ENCODE measurements around the gene NKAIN2. TPM values are rescaled to one million over a fixed set of nuclear protein-coding genes. Genes with fewer than 3 reads are reported as not detected.

NKAIN2 gene
- total RNA-seq, 1 experiment from 2014 or later: not detected

DNA sequence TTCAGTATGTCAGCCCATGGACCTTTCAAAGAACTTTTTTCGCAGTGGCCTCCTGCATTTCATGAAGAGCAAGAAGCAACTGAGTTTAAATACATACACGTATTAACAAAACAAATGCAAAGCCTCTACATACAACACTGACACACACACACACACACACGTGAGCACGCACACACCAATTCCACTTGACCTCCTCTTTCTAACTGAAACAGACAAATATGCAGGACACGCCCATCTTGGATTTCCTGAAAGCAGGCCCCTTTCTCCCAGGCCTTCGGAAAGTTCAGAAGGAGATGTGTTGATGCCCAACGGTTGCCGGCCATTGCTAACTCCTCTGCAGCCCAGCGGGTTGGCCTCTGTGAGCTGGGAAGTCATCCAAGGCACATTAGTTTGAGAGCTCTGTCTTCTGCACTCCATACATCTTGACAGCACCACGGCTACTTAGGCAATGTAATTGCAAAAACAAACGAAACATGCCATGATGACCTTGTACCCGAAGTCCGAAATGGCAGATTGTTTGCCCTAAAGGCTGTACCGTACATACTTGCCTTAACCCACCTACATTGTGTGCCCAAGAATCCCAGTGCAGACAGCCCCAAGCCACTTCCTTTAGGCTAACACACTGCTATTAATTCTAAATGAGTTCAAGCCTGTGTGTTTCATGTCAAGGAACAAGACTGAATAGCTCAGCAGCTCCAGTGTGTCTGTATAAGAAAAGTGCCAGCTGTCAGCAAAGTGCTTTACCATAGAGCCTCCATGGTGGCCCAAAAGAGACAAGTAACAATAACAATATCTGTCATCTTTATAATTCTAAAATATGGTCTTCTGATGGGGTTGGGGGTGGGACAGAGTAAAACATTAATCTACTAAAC lies 1019.8 kb downstream of the NKAIN2 start:
- H3K27ac ChIP-seq (ENCODE audit: low read depth, low read length): no peak overlapping the region
- ChIA-PET RAD21 (ENCODE audit: low non-redundant PET in 1 of 2, low total read pairs in 2 of 2, uncharacterized antibody in 2 of 2, unreplicated experiment in 2 of 2) (no interaction called here), CTCF (no interaction called here), POLR2A (no interaction called here)
- DNase-seq (ENCODE audit: low read depth, low spot score) (no peak), ATAC-seq (no peak)
- no peaks in the 10 kb centered on the region for H3K79me2 ChIP-seq (ENCODE audit: insufficient read depth, low read length)
- H3K9ac ChIP-seq (ENCODE audit: low read length): no peak overlapping the region
- no peaks in the 10 kb centered on the region for H4K20me1 ChIP-seq (ENCODE audit: insufficient read depth)
- H3K4me2 ChIP-seq (ENCODE audit: low read length): no peak overlapping the region
- no peaks in the 10 kb centered on the region for H3K36me3 ChIP-seq (ENCODE audit: control insufficient read depth in 1 of 2, insufficient read depth in 2 of 2, low read length in 2 of 2)
- H2AFZ ChIP-seq (ENCODE audit: low read depth, low read length, poor library complexity, severe bottlenecking): no peak overlapping the region
- no peaks in the 10 kb centered on the region for H3K9me2 ChIP-seq (ENCODE audit: insufficient read depth)
- TF ChIP-seq POLR2A (IDR thresholded peaks at IDR 0.05; ENCODE audit: borderline replicate concordance, extremely low read depth, insufficient read depth, insufficient read length) (no peak), JUND (IDR thresholded peaks at IDR 0.05) (no peak), EGR1 (IDR thresholded peaks at IDR 0.05; ENCODE audit: low read depth) (no peak), YY1 (IDR thresholded peaks at IDR 0.05; ENCODE audit: extremely low read depth, insufficient replicate concordance, low read depth, low read length) (no peak), ZFX (IDR thresholded peaks at IDR 0.05) (no peak)
- TF ChIP-seq, protein P1, sequence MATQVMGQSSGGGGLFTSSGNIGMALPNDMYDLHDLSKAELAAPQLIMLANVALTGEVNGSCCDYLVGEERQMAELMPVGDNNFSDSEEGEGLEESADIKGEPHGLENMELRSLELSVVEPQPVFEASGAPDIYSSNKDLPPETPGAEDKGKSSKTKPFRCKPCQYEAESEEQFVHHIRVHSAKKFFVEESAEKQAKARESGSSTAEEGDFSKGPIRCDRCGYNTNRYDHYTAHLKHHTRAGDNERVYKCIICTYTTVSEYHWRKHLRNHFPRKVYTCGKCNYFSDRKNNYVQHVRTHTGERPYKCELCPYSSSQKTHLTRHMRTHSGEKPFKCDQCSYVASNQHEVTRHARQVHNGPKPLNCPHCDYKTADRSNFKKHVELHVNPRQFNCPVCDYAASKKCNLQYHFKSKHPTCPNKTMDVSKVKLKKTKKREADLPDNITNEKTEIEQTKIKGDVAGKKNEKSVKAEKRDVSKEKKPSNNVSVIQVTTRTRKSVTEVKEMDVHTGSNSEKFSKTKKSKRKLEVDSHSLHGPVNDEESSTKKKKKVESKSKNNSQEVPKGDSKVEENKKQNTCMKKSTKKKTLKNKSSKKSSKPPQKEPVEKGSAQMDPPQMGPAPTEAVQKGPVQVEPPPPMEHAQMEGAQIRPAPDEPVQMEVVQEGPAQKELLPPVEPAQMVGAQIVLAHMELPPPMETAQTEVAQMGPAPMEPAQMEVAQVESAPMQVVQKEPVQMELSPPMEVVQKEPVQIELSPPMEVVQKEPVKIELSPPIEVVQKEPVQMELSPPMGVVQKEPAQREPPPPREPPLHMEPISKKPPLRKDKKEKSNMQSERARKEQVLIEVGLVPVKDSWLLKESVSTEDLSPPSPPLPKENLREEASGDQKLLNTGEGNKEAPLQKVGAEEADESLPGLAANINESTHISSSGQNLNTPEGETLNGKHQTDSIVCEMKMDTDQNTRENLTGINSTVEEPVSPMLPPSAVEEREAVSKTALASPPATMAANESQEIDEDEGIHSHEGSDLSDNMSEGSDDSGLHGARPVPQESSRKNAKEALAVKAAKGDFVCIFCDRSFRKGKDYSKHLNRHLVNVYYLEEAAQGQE (IDR thresholded peaks at IDR 0.05; ENCODE audit: low read depth): no peak
- BruUV-seq (replicated peaks): no TSS peak
- no peaks in the 10 kb centered on the region for H3K9me3 ChIP-seq (ENCODE audit: control insufficient read depth in 1 of 2, insufficient read depth in 1 of 2, low read depth in 1 of 2, low read length in 2 of 2)
- H3K4me1 ChIP-seq (ENCODE audit: control insufficient read depth in 1 of 2, insufficient read depth in 2 of 2, low read length in 2 of 2): no peaks in the 10 kb centered on the region
- intact Hi-C loops (cut with micrococcal nuclease): no loop called here
- H3K27me3 ChIP-seq (ENCODE audit: insufficient read depth, low read length): peaks cover 54% of the 10 kb centered on the region
- no peak overlapping the region for H3K4me3 ChIP-seq (replicated peaks in 1 of 2; ENCODE audit: low read depth in 1 of 2, low read length in 2 of 2)
